ENCODE results near the gene LAD1.

The LAD1 gene

DNA sequence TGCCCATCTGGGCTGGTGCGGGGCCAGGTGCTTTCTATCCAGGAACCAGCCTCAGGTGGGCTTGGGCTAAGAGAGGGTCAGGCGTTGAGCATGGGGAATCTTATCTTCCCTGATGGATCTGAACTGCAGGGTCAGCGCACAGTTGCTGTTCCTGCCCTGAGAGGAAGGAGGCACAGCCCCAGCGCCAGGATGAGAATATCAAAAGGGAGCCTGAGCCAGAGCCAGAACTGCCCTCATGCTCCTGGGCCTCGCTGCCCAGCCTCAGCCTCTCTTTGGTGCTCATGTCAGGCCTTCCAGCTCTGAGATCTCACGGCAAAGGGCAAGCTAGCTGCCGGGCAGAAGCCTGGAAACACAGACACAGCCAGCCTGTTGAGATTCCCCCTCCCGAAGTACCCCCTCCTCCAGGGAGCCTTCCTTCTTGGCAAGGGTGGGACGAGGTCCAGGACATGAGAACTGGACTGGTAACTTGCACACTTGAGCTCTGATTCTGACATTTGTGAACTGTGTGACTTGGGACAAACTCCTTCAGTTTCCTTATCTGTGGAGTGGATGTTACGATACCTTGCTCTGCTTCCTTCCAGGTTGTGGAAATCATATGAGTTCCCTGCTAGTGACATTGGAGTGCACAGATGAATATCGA lies 1.2 kb upstream of the LAD1 start:
- Histone ChIP-seq H3K27me3 (ENCODE audit: control insufficient read depth, insufficient read depth, low read length) (peaks cover 22% of the 10 kb centered on the region), H3K9me3 (ENCODE audit: control insufficient read depth, low read length) (no peaks in the 10 kb centered on the region), H3K36me3 (ENCODE audit: control insufficient read depth, insufficient read depth, low read length) (no peaks in the 10 kb centered on the region), H3K9ac (ENCODE audit: low read length) (peak overlapping the region; percentile 84), H3K4me3 (ENCODE audit: low read length) (peak overlapping the region; percentile 37), H3K4me1 (ENCODE audit: control insufficient read depth, insufficient read depth, low read length) (peaks cover 54% of the 10 kb centered on the region)

DNA sequence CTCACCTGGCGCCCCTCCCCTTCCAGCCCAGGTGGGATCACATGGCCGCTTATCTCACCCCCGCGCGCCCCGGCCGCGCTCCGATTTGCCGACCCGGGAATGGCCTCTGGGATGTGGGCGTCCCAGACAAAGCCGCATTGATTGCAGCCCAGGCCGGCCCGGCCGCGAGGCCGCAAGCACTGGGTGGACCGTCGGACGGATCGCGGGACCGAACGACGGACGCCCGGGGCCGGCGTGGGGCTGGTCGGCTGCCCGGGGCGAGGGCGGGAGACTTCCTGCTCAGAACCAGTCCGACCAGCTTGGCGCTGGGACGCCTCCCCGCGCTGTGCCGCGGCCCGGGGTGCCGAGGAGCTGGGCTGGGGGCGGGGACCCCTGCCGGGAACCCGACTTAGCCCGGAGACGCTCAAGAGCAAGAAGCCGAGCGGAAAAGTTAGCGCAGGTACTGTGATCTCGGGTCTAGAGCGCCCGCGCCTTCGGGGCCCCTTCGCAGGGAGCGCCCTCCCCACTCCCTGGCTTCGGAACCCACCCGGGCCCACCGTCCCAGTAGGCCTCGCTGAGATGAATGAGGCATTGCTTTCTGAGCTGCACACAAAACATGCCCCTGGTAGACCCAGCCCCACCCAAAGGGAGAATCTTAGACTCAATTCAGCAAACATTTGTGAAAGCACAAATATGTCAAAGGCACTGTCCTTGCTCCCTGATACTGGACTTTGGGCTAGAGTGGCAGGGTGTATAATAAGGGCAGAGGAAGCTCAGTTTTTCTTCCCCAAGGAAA lies 415 bp upstream of the LAD1 start:
- no peaks in the 10 kb centered on the region for H3K9me3 ChIP-seq (ENCODE audit: control insufficient read depth, low read length)
- no peaks in the 10 kb centered on the region for H3K36me3 ChIP-seq (ENCODE audit: control insufficient read depth, insufficient read depth, low read length)
- peaks cover 54% of the 10 kb centered on the region for H3K4me1 ChIP-seq (ENCODE audit: control insufficient read depth, insufficient read depth, low read length)
- peak overlapping the region; percentile 37 for H3K4me3 ChIP-seq (ENCODE audit: low read length)
- H3K9ac ChIP-seq (ENCODE audit: low read length) = peak overlapping the region; percentile 84
- peaks cover 22% of the 10 kb centered on the region for H3K27me3 ChIP-seq (ENCODE audit: control insufficient read depth, insufficient read depth, low read length)

DNA sequence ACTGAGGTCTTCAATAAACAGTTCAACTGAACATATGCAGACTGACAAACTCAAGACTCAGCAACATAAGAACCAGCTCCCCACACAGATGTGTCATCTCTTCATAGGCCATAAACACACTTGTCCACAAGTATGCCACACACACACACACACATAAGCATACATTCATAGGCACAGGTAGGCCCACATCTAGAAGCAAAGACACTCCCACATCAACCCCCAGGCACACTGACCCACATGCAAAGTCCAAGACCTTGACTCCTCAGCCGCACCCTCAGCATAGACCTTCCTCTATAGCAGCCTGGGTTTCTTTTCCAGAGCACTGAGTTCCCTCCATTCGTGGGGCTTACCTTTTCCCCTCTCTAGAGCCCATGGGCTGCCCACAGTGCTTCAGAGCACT lies 1.4 kb downstream of the LAD1 start:
- no peaks in the 10 kb centered on the region for H3K36me3 ChIP-seq (ENCODE audit: control insufficient read depth, insufficient read depth, low read length)
- H3K4me3 ChIP-seq (ENCODE audit: low read length) = peak overlapping the region; percentile 37
- peaks cover 55% of the 10 kb centered on the region for H3K4me1 ChIP-seq (ENCODE audit: control insufficient read depth, insufficient read depth, low read length)
- H3K9ac ChIP-seq (ENCODE audit: low read length) = peak overlapping the region; percentile 84
- H3K9me3 ChIP-seq (ENCODE audit: control insufficient read depth, low read length) = no peaks in the 10 kb centered on the region
- H3K27me3 ChIP-seq (ENCODE audit: control insufficient read depth, insufficient read depth, low read length) = peaks cover 22% of the 10 kb centered on the region

DNA sequence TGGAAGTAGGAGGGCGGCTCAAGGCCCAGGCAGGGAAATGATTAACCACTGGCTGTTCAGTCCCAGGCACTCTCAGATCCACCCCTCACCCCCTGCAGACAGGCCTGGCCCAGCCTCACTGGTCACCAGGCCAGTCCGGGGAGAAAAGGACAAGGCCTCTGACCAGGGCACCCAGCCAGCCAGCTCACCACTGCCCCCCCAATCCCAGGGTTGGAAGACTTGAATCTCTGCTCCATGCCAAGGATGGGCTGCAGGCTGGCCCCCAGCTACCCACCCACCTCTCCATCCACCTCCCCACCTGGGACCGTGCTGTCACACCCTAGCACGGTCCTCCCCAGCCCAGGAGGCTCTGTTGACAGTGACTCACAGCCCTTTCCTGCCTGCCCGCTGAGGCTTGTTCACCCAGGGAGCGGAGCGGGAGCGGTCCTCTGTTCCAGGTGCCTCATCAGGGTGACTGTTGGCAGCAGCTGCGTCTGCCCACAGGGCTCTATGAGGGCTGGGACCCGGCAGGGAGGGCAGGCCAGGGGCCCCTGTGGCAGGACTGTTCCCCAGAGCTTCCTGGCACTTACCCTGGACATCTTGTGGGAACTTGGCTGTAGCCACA lies 2.2 kb downstream of the LAD1 start:
- Histone ChIP-seq H3K9me3 (ENCODE audit: control insufficient read depth, low read length) (no peaks in the 10 kb centered on the region), H3K9ac (ENCODE audit: low read length) (peak overlapping the region; percentile 84), H3K4me3 (ENCODE audit: low read length) (peak overlapping the region; percentile 37), H3K36me3 (ENCODE audit: control insufficient read depth, insufficient read depth, low read length) (no peaks in the 10 kb centered on the region), H3K4me1 (ENCODE audit: control insufficient read depth, insufficient read depth, low read length) (peaks cover 63% of the 10 kb centered on the region), H3K27me3 (ENCODE audit: control insufficient read depth, insufficient read depth, low read length) (peaks cover 22% of the 10 kb centered on the region)

DNA sequence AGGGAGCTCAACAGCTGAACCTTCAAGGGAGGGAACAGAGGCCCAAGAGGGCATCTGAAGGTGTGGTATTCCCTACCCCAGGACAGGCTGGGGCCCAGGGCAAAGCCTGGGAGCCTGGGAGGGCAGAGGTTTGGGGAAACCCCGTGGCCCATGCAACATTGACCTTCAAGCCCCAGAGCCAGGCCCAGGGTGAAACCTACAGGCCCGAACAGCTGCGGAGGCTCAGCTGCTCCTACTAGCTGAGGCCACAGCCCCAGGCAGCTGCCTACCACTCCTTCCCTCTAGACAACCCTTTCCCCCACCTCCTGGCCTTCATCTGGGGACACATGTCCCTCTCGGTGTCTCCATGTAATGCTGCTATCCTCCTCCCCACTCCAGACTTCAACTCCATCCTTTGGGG lies 3.2 kb downstream of the LAD1 start:
- Histone ChIP-seq H3K9ac (ENCODE audit: low read length) (no peak overlapping the region), H3K4me1 (ENCODE audit: control insufficient read depth, insufficient read depth, low read length) (peaks cover 69% of the 10 kb centered on the region), H3K4me3 (ENCODE audit: low read length) (no peak overlapping the region), H3K36me3 (ENCODE audit: control insufficient read depth, insufficient read depth, low read length) (no peaks in the 10 kb centered on the region), H3K27me3 (ENCODE audit: control insufficient read depth, insufficient read depth, low read length) (peaks cover 22% of the 10 kb centered on the region), H3K9me3 (ENCODE audit: control insufficient read depth, low read length) (no peaks in the 10 kb centered on the region)

DNA sequence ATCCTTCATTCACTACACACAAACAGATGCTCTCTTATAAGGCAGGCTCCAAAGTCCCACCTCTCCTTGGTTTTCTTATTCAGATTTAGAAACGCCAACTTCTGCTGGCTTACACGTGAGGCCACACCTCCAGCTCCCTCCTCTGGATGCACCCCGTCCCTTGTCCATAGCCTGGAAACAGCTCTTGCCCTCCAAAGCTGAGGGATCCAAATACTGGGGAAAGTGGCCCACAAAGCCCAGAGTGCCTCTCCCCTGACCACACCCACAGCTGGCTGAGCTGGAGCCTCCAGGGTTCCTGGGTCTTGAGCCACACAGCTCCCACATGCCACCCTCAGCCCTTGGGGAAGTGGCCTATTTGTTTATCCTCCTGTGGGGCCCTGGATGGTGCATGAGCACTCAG lies 4.5 kb downstream of the LAD1 start:
- Histone ChIP-seq H3K9ac (ENCODE audit: low read length) (no peak overlapping the region), H3K4me3 (ENCODE audit: low read length) (no peak overlapping the region), H3K27me3 (ENCODE audit: control insufficient read depth, insufficient read depth, low read length) (peaks cover 19% of the 10 kb centered on the region), H3K4me1 (ENCODE audit: control insufficient read depth, insufficient read depth, low read length) (peaks cover 59% of the 10 kb centered on the region), H3K9me3 (ENCODE audit: control insufficient read depth, low read length) (no peaks in the 10 kb centered on the region), H3K36me3 (ENCODE audit: control insufficient read depth, insufficient read depth, low read length) (no peaks in the 10 kb centered on the region)

DNA sequence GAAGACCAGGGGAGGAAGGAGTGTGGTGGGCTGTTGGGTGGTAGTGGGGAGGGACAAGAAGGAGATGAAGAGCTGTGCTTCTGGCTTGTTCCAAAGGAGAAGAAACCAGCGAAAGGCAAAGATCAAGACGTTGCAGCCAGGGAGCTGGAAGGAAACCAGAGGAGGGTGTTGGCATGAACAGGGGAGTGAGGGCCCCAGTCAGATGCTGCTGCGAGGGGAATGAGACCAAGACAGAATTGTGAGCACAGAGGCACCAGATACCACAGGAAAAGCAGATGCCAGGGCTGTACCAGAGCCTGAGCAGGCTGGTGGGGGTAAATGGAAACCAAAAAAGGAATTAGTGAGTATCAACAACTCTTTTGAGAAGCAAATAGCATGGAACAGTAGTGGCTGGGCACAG lies 6.0 kb downstream of the LAD1 start:
- no peaks in the 10 kb centered on the region for H3K9me3 ChIP-seq (ENCODE audit: control insufficient read depth, low read length)
- peaks cover 4% of the 10 kb centered on the region for H3K27me3 ChIP-seq (ENCODE audit: control insufficient read depth, insufficient read depth, low read length)
- peaks cover 59% of the 10 kb centered on the region for H3K4me1 ChIP-seq (ENCODE audit: control insufficient read depth, insufficient read depth, low read length)
- no peak overlapping the region for H3K9ac ChIP-seq (ENCODE audit: low read length)
- no peak overlapping the region for H3K4me3 ChIP-seq (ENCODE audit: low read length)
- H3K36me3 ChIP-seq (ENCODE audit: control insufficient read depth, insufficient read depth, low read length) = peaks cover 7% of the 10 kb centered on the region

DNA sequence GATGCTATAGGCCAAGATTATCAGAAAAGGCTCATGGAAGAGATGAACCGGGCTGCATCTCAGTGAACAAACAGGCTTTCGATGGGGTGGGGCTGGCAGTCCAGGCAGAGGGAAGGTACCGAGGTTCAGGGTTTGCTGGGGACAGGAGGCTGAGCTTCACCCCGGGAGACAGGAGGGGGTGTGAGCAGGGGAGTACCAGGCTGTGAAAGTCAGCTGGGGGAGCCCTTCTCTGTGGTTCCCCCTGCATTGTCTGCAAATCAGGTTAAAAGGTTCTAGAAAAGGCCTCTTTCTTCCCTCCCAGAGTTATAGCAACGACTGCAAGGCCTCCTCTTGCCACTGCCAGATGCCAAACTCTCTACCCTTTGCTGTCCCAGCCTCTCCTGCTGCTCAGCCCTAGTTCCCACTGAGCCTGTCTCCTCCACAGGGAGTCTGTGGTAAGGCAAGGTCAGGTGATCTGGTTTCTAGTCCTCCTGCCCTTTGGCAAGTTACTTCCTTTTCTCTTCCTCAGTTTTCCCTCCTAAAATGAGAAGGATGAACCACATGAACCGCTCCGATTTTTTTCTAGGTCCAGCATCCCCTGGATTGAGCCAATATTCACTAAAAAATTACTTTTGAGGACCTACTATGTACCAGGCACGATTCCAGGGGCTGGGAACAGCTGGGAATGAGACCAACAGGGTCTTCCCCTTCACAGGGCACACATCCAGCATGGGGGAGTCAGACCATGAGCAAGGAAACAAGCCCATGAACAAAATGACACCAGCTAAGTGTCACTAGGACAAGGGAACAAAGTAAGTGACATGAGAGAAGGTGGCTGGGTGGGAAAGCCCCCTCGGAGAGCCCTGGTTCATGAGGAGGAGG lies 7.2 kb downstream of the LAD1 start:
- Histone ChIP-seq H3K9ac (ENCODE audit: low read length) (no peak overlapping the region), H3K4me3 (ENCODE audit: low read length) (no peak overlapping the region), H3K27me3 (ENCODE audit: control insufficient read depth, insufficient read depth, low read length) (peaks cover 3% of the 10 kb centered on the region), H3K9me3 (ENCODE audit: control insufficient read depth, low read length) (no peaks in the 10 kb centered on the region), H3K4me1 (ENCODE audit: control insufficient read depth, insufficient read depth, low read length) (peaks cover 52% of the 10 kb centered on the region), H3K36me3 (ENCODE audit: control insufficient read depth, insufficient read depth, low read length) (peaks cover 7% of the 10 kb centered on the region)

DNA sequence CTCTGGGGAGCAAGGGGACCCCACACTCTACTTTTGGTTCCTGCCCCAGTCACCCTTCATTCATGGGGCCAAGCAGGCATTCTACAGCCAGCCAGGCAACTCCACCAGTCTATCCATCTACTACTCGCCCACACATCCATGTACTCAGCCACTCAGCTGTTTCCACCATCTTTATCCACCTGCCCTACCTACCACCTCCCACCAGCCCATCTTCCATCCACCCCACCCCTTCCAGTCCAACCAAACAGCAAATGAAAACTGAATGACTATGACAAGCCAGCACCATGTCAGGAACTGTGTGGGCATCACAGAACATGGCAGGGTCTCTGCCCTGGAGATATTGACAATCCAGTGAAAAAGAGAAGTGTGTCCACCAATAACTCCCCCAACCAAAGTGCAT lies 7.9 kb downstream of the LAD1 start:
- Histone ChIP-seq H3K4me3 (ENCODE audit: low read length) (no peak overlapping the region), H3K4me1 (ENCODE audit: control insufficient read depth, insufficient read depth, low read length) (peaks cover 46% of the 10 kb centered on the region), H3K27me3 (ENCODE audit: control insufficient read depth, insufficient read depth, low read length) (peaks cover under 1% of the 10 kb centered on the region), H3K9ac (ENCODE audit: low read length) (no peak overlapping the region), H3K36me3 (ENCODE audit: control insufficient read depth, insufficient read depth, low read length) (peaks cover 7% of the 10 kb centered on the region), H3K9me3 (ENCODE audit: control insufficient read depth, low read length) (no peaks in the 10 kb centered on the region)

DNA sequence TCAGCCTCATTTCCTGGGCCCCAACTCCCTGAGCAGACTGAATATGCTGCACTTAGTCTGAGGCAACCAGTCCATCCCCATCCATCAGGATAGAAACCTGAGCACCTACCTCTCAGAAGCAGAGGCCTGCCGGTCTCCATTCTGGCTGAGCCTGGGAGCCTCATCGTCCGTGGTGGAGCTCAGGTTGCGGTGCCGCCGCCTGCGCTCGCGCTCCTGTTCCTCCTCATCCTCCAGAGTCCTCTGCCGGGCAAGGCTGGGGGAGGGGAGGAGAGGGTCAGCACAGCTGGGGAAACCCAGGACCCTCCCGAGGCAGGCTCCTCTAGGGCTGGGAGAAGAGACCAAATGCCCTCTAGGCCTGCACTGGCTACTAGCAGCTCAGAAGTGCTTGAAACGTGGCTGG lies 10.1 kb downstream of the LAD1 start:
- H3K9ac ChIP-seq (ENCODE audit: low read length) = no peak overlapping the region
- H3K27me3 ChIP-seq (ENCODE audit: control insufficient read depth, insufficient read depth, low read length) = no peaks in the 10 kb centered on the region
- H3K4me1 ChIP-seq (ENCODE audit: control insufficient read depth, insufficient read depth, low read length) = peaks cover 31% of the 10 kb centered on the region
- peaks cover 10% of the 10 kb centered on the region for H3K36me3 ChIP-seq (ENCODE audit: control insufficient read depth, insufficient read depth, low read length)
- no peaks in the 10 kb centered on the region for H3K9me3 ChIP-seq (ENCODE audit: control insufficient read depth, low read length)
- H3K4me3 ChIP-seq (ENCODE audit: low read length) = no peak overlapping the region

DNA sequence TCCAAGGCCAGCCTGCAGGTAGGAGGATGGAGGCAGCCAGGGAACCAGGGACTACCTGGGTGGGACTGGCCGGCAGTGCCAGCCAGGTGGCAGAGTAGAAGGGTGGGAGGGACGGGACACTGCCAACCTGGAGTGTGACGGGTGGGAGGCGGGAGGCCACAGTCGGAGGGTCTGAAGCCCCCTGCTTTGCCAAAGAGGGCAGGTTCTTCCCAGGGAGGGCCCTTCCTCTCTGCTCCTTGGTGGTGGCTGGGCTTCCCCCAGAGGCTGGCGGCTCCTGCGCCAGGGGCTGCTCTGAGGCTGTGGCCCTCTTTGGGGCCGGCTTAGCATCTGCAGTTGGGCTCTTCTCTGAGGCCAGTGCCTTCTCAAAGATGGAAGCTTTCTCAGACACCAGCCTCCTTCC lies 12.9 kb downstream of the LAD1 start:
- H3K9me3 ChIP-seq (ENCODE audit: control insufficient read depth, low read length) = no peaks in the 10 kb centered on the region
- H3K9ac ChIP-seq (ENCODE audit: low read length) = no peak overlapping the region
- H3K36me3 ChIP-seq (ENCODE audit: control insufficient read depth, insufficient read depth, low read length) = peaks cover 10% of the 10 kb centered on the region
- H3K27me3 ChIP-seq (ENCODE audit: control insufficient read depth, insufficient read depth, low read length) = no peaks in the 10 kb centered on the region
- H3K4me1 ChIP-seq (ENCODE audit: control insufficient read depth, insufficient read depth, low read length) = peaks cover 11% of the 10 kb centered on the region
- H3K4me3 ChIP-seq (ENCODE audit: low read length) = no peak overlapping the region

Data from mucosa of stomach (tissue), 1 donor.